Left forelimb (tissue), 1 donor: ENCODE data around the gene HHIPL1.
"Not testable (repeated sequence)": the region's sequence is repeated elsewhere in the genome, so short reads cannot be mapped to it uniquely, and the experiment has no call there.

ENCODE experiments used
- DNase-seq: peaks from one replicate; pipeline ENCODE4 v3.0.0-alpha.2; 2018; ENCODE audit warnings: low spot score

Gene HHIPL1

GRCh38 chr14:99635116-99635515, 9.8 kb upstream of the HHIPL1 start:
- no peak for DNase-seq

GRCh38 chr14:99636487-99636886, 8.4 kb upstream of the HHIPL1 start:
- DNase-seq = no peak

- DNase-seq = no peak
Observed at GRCh38 chr14:99637624-99638023, 7.3 kb upstream of the HHIPL1 start.

- not testable (repeated sequence) for DNase-seq
Observed at GRCh38 chr14:99642771-99643170, 2.2 kb upstream of the HHIPL1 start.

- DNase-seq = no peak
Observed at GRCh38 chr14:99643343-99643742, 1.6 kb upstream of the HHIPL1 start.

GRCh38 chr14:99644035-99644587, 818 bp upstream of the HHIPL1 start:
- no peak for DNase-seq

GRCh38 chr14:99645545-99646505, 896 bp downstream of the HHIPL1 start:
- no peak for DNase-seq

GRCh38 chr14:99647411-99647810, 2.5 kb downstream of the HHIPL1 start:
- DNase-seq = no peak

- no peak for DNase-seq
Observed at GRCh38 chr14:99648027-99648784, 3.3 kb downstream of the HHIPL1 start.

GRCh38 chr14:99649219-99649618, 4.3 kb downstream of the HHIPL1 start:
- DNase-seq = no peak

GRCh38 chr14:99649643-99650042, 4.7 kb downstream of the HHIPL1 start:
- no peak for DNase-seq

GRCh38 chr14:99650189-99650588, 5.3 kb downstream of the HHIPL1 start:
- no peak for DNase-seq

GRCh38 chr14:99651953-99652746, 7.2 kb downstream of the HHIPL1 start:
- no peak for DNase-seq

GRCh38 chr14:99654235-99654985, 9.5 kb downstream of the HHIPL1 start:
- DNase-seq = no peak

GRCh38 chr14:99655521-99655920, 10.6 kb downstream of the HHIPL1 start:
- DNase-seq = no peak

- no peak for DNase-seq
Observed at GRCh38 chr14:99656171-99656570, 11.2 kb downstream of the HHIPL1 start.

GRCh38 chr14:99657645-99658155, 12.8 kb downstream of the HHIPL1 start:
- no peak for DNase-seq

- DNase-seq = no peak
Observed at GRCh38 chr14:99658218-99658845, 13.4 kb downstream of the HHIPL1 start.

- DNase-seq = no peak
Observed at GRCh38 chr14:99659333-99659741, 14.4 kb downstream of the HHIPL1 start.

GRCh38 chr14:99660006-99660566, 15.2 kb downstream of the HHIPL1 start:
- no peak for DNase-seq
